Neural cell (in vitro differentiated cells): Measurements from ENCODE around the gene EBF3. TPM values are rescaled to one million over a fixed set of nuclear protein-coding genes. Genes with fewer than 3 reads are reported as not detected.

ENCODE experiments used
- H2AFZ ChIP-seq: fragments of 200-600, 300-800 bp; sonication (generic), shearing (Covaris generic); 2 replicates; pipeline ENCODE4 v1.6.0; 2014; ENCODE audit warnings: low read depth, mild to moderate bottlenecking, antibody characterized with exemption, low read length, moderate library complexity
- H3F3A ChIP-seq: fragments of 200-600 bp; shearing (Covaris generic); 2 replicates; pipeline ENCODE4 v1.6.1; 2016; ENCODE audit warnings: mild to moderate bottlenecking, moderate library complexity, mixed read lengths, antibody characterized with exemption, low read length; ENCODE audit not compliant: insufficient read depth, poor library complexity, severe bottlenecking
- H3K27ac ChIP-seq: fragments of 200-600, 300-800 bp; sonication (generic), shearing (Covaris generic); 2 replicates; pipeline ENCODE4 v1.5.1; 2014; ENCODE audit warnings: mild to moderate bottlenecking, low read length, moderate library complexity
- H3K27me3 ChIP-seq: fragments of 300-800, 200-600 bp; sonication (generic), shearing (Covaris generic); 2 replicates; pipeline ENCODE4 v1.6.0; 2014; ENCODE audit warnings: mild to moderate bottlenecking, low read depth, low read length, moderate library complexity; ENCODE audit not compliant: insufficient read depth
- H3K36me3 ChIP-seq: fragments of 300-800, 200-600 bp; sonication (generic), shearing (Covaris generic); 2 replicates; pipeline ENCODE4 v1.5.1; 2014; ENCODE audit warnings: mild to moderate bottlenecking, antibody characterized with exemption, low read length, moderate library complexity; ENCODE audit not compliant: insufficient read depth
- H3K4me2 ChIP-seq: fragments of 300-800, 200-600 bp; sonication (generic), shearing (Covaris generic); 2 replicates; pipeline ENCODE4 v1.6.0; 2014; ENCODE audit warnings: mild to moderate bottlenecking, low read length
- H3K4me3 ChIP-seq: fragments of 300-800, 200-600 bp; sonication (generic), shearing (Covaris generic); 2 replicates; pipeline ENCODE4 v1.5.1; 2014; ENCODE audit warnings: mild to moderate bottlenecking, low read length, moderate library complexity
- H3K79me2 ChIP-seq: fragments of 200-600 bp; shearing (Covaris generic); replicated peaks from 2 replicates; pipeline ENCODE4 v1.6.0; 2014; ENCODE audit warnings: mild to moderate bottlenecking, low read length, moderate library complexity; ENCODE audit not compliant: insufficient read depth
- H3K9ac ChIP-seq: fragments of 300-800, 200-600 bp; sonication (generic), shearing (Covaris generic); 2 replicates; pipeline ENCODE4 v1.6.1; 2016; ENCODE audit warnings: mild to moderate bottlenecking, low read length, mixed read lengths
- H3K9me2 ChIP-seq: fragments of 200-600 bp; shearing (Covaris generic); 2 replicates; pipeline ENCODE4 v1.6.1; 2016; ENCODE audit warnings: mild to moderate bottlenecking, low read length, mixed read lengths; ENCODE audit not compliant: insufficient read depth
- H3K9me3 ChIP-seq: fragments of 200-600, 300-800 bp; sonication (generic), shearing (Covaris generic); 2 replicates; pipeline ENCODE4 v1.6.1; 2016; ENCODE audit warnings: mild to moderate bottlenecking, mixed run types, low read length, moderate library complexity, mixed read lengths
- H4K20me1 ChIP-seq: fragments of 200-600 bp; shearing (Covaris generic); 2 replicates; pipeline ENCODE4 v1.6.1; 2016; ENCODE audit warnings: mild to moderate bottlenecking, mixed run types; ENCODE audit not compliant: insufficient read depth
- CTCF ChIP-seq: fragments of 450-650 bp; IDR thresholded peaks from 2 replicates; pipeline ENCODE4 v1.5.1; 2014; ENCODE audit warnings: antibody characterized with exemption, mild to moderate bottlenecking, moderate library complexity; ENCODE audit not compliant: poor library complexity, severe bottlenecking
- EP300 ChIP-seq: fragments of 450-650 bp; conservative IDR thresholded peaks from 2 replicates; pipeline ENCODE4 v1.6.1; 2014; ENCODE audit warnings: antibody characterized with exemption, mild to moderate bottlenecking, moderate library complexity; ENCODE audit not compliant: poor library complexity, severe bottlenecking
- EZH2 ChIP-seq: fragments of 200-600, 300-800 bp; shearing (Covaris generic), sonication (generic); IDR thresholded peaks from 2 replicates; pipeline ENCODE4 v1.6.1; 2014; ENCODE audit warnings: antibody characterized with exemption, low read length, borderline replicate concordance, mild to moderate bottlenecking; ENCODE audit not compliant: insufficient read depth, poor library complexity, severe bottlenecking
- MXI1 ChIP-seq: fragments of 450-650 bp; conservative IDR thresholded peaks from 2 replicates; pipeline ENCODE4 v1.6.1; 2014; ENCODE audit warnings: antibody characterized with exemption, mild to moderate bottlenecking; ENCODE audit not compliant: poor library complexity, severe bottlenecking
- POLR2AphosphoS5 ChIP-seq: IDR thresholded peaks from 2 replicates; pipeline ENCODE4 v1.6.1; 2012
- RAD21 ChIP-seq: fragments of 450-650 bp; conservative IDR thresholded peaks from 2 replicates; pipeline ENCODE4 v1.6.1; 2014; ENCODE audit warnings: antibody characterized with exemption, mild to moderate bottlenecking, moderate library complexity
- REST ChIP-seq: IDR thresholded peaks from 2 replicates; pipeline ENCODE4 v1.6.1; 2012; ENCODE audit warnings: borderline replicate concordance
- SMC3 ChIP-seq: fragments of 450-650 bp; conservative IDR thresholded peaks from 2 replicates; pipeline ENCODE4 v1.6.1; 2014; ENCODE audit warnings: antibody characterized with exemption, mild to moderate bottlenecking, moderate library complexity; ENCODE audit not compliant: poor library complexity
- TAF1 ChIP-seq: IDR thresholded peaks from 2 replicates; pipeline ENCODE4 v1.6.1; 2012; ENCODE audit warnings: low read depth
- polyA plus RNA-seq: library from polyadenylated mRNA; depleted of rRNA; stranded (reverse); fragments of >200 nt; gene quantifications from 2 replicates; pipeline ENCODE4 v1.2.3, GENCODE V29; 2014

EBF3 gene
- polyA plus RNA-seq, 1 donor from 2014 or later, result 0.38 TPM

- H3K27me3 ChIP-seq, result no peaks in the 10 kb centered on the region
- H3K4me2 ChIP-seq, result no peak overlapping the region
- no peaks in the 10 kb centered on the region for H3K79me2 ChIP-seq
- H4K20me1 ChIP-seq, result no peaks in the 10 kb centered on the region
- no peak overlapping the region for H2AFZ ChIP-seq
- TF ChIP-seq EP300, result no peak
- TF ChIP-seq REST, result no peak
- no peak for TF ChIP-seq RAD21
- no peak for TF ChIP-seq TAF1
- no peak for TF ChIP-seq POLR2AphosphoS5
- no peak for TF ChIP-seq EZH2
- TF ChIP-seq SMC3, result no peak
- no peak for TF ChIP-seq MXI1
- TF ChIP-seq CTCF, result no peak
- H3K9ac ChIP-seq, result no peak overlapping the region
- H3K4me3 ChIP-seq, result no peak overlapping the region
- no peak overlapping the region for H3K27ac ChIP-seq
- no peaks in the 10 kb centered on the region for H3K36me3 ChIP-seq
- no peaks in the 10 kb centered on the region for H3F3A ChIP-seq
- H3K9me3 ChIP-seq, result no peaks in the 10 kb centered on the region
- no peaks in the 10 kb centered on the region for H3K9me2 ChIP-seq
These were observed 84.4 kb downstream of the EBF3 start for GRCh38 chr10:129879655-129880054.

- no peak overlapping the region for H2AFZ ChIP-seq
- no peak overlapping the region for H3K27ac ChIP-seq
- no peak for TF ChIP-seq REST
- no peak for TF ChIP-seq POLR2AphosphoS5
- TF ChIP-seq SMC3, result no peak
- no peak for TF ChIP-seq CTCF
- TF ChIP-seq RAD21, result no peak
- no peak for TF ChIP-seq TAF1
- TF ChIP-seq EP300, result no peak
- TF ChIP-seq EZH2, result no peak
- no peak for TF ChIP-seq MXI1
- no peaks in the 10 kb centered on the region for H3K79me2 ChIP-seq
- H3K4me2 ChIP-seq, result no peak overlapping the region
- no peak overlapping the region for H3K4me3 ChIP-seq
- no peaks in the 10 kb centered on the region for H3K9me3 ChIP-seq
- no peaks in the 10 kb centered on the region for H3K36me3 ChIP-seq
- no peak overlapping the region for H3K9ac ChIP-seq
- no peaks in the 10 kb centered on the region for H4K20me1 ChIP-seq
- H3K9me2 ChIP-seq, result no peaks in the 10 kb centered on the region
- no peaks in the 10 kb centered on the region for H3F3A ChIP-seq
- no peaks in the 10 kb centered on the region for H3K27me3 ChIP-seq
These were observed 85.2 kb downstream of the EBF3 start for GRCh38 chr10:129878835-129879234.
